Testis (tissue), 3 donors: ENCODE measurements around the gene CFAP47. TPM values are rescaled to one million over a fixed set of nuclear protein-coding genes. Genes with fewer than 3 reads are reported as not detected.

ENCODE experiments used
- DNase-seq: peaks from one replicate; pipeline ENCODE4 v3.0.0-alpha.2; 2019
- H3K27ac ChIP-seq, 2 donors: fragments of 200-600 bp; sonication (generic); one replicate each; pipeline ENCODE4 v1.5.1; 2019
- H3K27me3 ChIP-seq: fragments of 200-600 bp; sonication (generic); one replicate; pipeline ENCODE4 v1.5.1; 2019
- H3K36me3 ChIP-seq: fragments of 200-600 bp; sonication (generic); one replicate; pipeline ENCODE4 v1.5.1; 2017; ENCODE audit warnings: low read depth; ENCODE audit errors: missing control alignments
- H3K4me1 ChIP-seq: fragments of 200-600 bp; sonication (generic); one replicate; pipeline ENCODE4 v1.5.1; 2019
- H3K4me3 ChIP-seq, 2 donors: fragments of 200-600 bp; sonication (generic); one replicate each; pipeline ENCODE4 v1.5.1; 2017 to 2019
- H3K9me3 ChIP-seq: fragments of 200-600 bp; sonication (generic); one replicate; pipeline ENCODE4 v1.5.1; 2017
- POLR2A ChIP-seq: fragments of 450-650 bp; IDR thresholded peaks from one replicate; pipeline ENCODE4 v1.6.1; 2017; ENCODE audit warnings: antibody characterized with exemption, mild to moderate bottlenecking, moderate library complexity
- WGBS, 2 donors: methylation state at CpG; one replicate each; pipeline ENCODE4 v1.1.5; 2018; 5-methylcytosine and 5-hydroxymethylcytosine counted together
- intact Hi-C: fragments of 100-400 bp; cut with DNase I; formaldehyde crosslinking; loops from one replicate; pipeline ENCODE4 v1.15.1; 2023; ENCODE audit warnings: low total_unique reads
- polyA plus RNA-seq: library from polyadenylated mRNA; stranded (reverse); fragments of 350-450 nt; fragmentation: Illumina TruSeq; extraction: RNeasy Lipid Tissue Mini Kit (QIAGEN cat#74804); gene quantifications from one replicate; pipeline ENCODE4 v1.2.3, GENCODE V29; 2014; ENCODE audit warnings: low read depth, low replicate concordance; ENCODE audit not compliant: insufficient read depth
- total RNA-seq, 2 donors: library from RNA; depleted of rRNA; stranded (reverse); fragments of >200 nt; gene quantifications; one replicate each; pipeline ENCODE4 v1.2.3, GENCODE V29; 2016
- TF ChIP-seq, protein P1 (sequence below), 3 experiments: fragments of 450-650 bp in 2 of 3; fragments of 200-600 bp in 1 of 3; sonication (generic) in 1 of 3; IDR thresholded peaks; one replicate each; pipeline ENCODE4 v1.5.1; 2016 to 2019; ENCODE audit warnings: antibody characterized with exemption in 3 of 3, mild to moderate bottlenecking in 2 of 3, moderate library complexity in 1 of 3

The CFAP47 gene
- total and polyA plus RNA-seq, 3 donors from 2014 or later = 2.9 to 5.4 (median 3.2) TPM

DNA sequence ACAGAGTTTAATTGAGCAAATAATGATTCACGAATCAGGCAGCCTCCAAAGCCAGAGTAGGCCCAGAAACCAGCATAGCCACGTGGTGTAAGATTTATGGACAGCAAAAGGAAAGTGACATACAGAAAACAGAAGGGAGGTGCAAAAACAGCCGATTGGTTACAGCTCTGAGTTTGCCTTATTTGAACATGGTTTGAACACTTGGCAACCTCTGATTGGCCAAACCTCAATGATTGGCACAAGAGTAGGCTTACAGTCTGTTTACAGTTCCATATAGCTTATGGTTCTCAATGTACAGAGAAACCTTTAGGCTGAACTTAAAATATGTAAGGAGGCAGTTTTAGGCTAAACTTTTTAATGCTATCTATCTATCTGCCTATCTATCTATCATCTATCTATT, 394.8 kb downstream of the CFAP47 start:
- H3K9me3 ChIP-seq = no peaks in the 10 kb centered on the region
- no peaks in the 10 kb centered on the region for H3K27me3 ChIP-seq
- H3K36me3 ChIP-seq = no peaks in the 10 kb centered on the region
- no peak for DNase-seq
- intact Hi-C loops = no loop called here
- H3K4me3 ChIP-seq = no peak overlapping the region
- TF ChIP-seq POLR2A = no peak
- TF ChIP-seq, protein P1, sequence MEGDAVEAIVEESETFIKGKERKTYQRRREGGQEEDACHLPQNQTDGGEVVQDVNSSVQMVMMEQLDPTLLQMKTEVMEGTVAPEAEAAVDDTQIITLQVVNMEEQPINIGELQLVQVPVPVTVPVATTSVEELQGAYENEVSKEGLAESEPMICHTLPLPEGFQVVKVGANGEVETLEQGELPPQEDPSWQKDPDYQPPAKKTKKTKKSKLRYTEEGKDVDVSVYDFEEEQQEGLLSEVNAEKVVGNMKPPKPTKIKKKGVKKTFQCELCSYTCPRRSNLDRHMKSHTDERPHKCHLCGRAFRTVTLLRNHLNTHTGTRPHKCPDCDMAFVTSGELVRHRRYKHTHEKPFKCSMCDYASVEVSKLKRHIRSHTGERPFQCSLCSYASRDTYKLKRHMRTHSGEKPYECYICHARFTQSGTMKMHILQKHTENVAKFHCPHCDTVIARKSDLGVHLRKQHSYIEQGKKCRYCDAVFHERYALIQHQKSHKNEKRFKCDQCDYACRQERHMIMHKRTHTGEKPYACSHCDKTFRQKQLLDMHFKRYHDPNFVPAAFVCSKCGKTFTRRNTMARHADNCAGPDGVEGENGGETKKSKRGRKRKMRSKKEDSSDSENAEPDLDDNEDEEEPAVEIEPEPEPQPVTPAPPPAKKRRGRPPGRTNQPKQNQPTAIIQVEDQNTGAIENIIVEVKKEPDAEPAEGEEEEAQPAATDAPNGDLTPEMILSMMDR (IDR thresholded peaks at IDR 0.05) = no peak
- no peaks in the 10 kb centered on the region for H3K4me1 ChIP-seq
- H3K27ac ChIP-seq = no peak overlapping the region
- 64 to 80% methylated on average over 3 of the region's 3 CpGs for WGBS, 2 donors

DNA sequence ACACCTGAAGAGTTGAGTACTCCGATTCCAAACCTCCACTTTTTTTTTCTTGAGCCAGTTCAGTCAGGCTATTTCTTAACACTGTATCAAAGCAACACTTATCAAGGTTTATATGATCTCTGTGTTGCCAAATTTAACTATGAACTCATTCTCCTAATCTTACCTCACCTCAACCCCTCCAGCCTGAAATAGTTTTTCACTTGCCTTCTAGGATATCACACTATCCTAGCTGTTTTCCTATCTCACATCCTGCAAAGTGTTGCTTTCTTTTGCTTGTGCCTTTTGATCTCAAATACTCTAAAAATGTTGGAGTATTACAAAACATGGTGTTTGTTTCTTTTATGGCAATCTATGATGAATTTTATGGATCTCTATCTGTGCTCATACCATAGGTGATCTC, 415.0 kb downstream of the CFAP47 start:
- Histone ChIP-seq H3K4me3 (no peak overlapping the region), H3K36me3 (no peaks in the 10 kb centered on the region), H3K9me3 (no peaks in the 10 kb centered on the region), H3K27ac (no peak overlapping the region), H3K4me1 (no peaks in the 10 kb centered on the region), H3K27me3 (no peaks in the 10 kb centered on the region)
- DNase-seq = no peak
- intact Hi-C loops = no loop called here
- WGBS, 2 donors = 67 to 69% methylated on average over 1 of the region's 1 CpG
- no peak for TF ChIP-seq POLR2A
- TF ChIP-seq, protein P1 (IDR thresholded peaks at IDR 0.05) = no peak

DNA sequence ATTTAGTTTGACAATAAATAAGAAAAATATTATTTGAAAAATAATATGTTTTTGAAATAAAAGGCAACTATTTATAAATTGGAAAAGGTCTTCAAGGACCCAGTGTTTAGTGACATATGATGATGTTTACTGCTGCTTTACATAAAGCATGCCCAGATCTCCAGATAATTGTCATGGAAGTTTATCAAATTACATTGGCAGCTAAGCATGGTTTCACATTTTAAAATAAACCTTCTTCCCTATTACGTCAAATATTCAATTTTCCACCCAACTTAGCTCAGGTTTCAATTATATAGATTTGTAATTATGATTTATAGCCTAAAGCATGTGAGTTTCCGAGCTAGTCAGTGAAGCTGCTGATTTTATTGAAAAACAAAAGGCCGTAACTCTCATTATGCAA, 417.2 kb downstream of the CFAP47 start:
- H3K27me3 ChIP-seq = no peaks in the 10 kb centered on the region
- no peak overlapping the region for H3K4me3 ChIP-seq
- 77 to 79% methylated on average over 3 of the region's 3 CpGs for WGBS, 2 donors
- intact Hi-C loops = no loop called here
- TF ChIP-seq POLR2A = no peak
- TF ChIP-seq, protein P1 (IDR thresholded peaks at IDR 0.05) = no peak
- H3K4me1 ChIP-seq = no peaks in the 10 kb centered on the region
- no peak for DNase-seq
- no peaks in the 10 kb centered on the region for H3K9me3 ChIP-seq
- no peak overlapping the region for H3K27ac ChIP-seq
- no peaks in the 10 kb centered on the region for H3K36me3 ChIP-seq

DNA sequence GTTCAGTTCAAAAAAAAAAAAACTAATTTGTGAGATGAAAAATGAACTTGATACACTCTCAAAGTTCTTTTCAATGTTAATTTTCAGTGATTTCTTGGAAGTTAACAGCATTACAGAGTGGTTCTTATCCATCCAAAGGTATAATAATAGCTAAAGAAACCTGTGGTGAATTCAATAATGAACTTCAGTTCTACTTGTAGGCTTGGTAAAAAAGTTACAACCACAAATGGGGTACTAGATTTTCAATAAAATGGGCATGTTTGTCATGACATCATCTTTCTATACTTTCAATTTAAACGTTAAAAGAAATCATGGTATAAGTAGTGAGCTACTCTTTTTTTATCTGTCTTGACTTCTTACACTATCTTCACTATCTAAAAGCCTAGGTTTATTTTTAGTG, 424.8 kb downstream of the CFAP47 start:
- WGBS, 2 donors = 58 to 69% methylated on average over 1 of the region's 1 CpG
- Histone ChIP-seq H3K36me3 (no peaks in the 10 kb centered on the region), H3K4me3 (no peak overlapping the region), H3K27me3 (no peaks in the 10 kb centered on the region), H3K4me1 (no peaks in the 10 kb centered on the region), H3K9me3 (no peaks in the 10 kb centered on the region), H3K27ac (no peak overlapping the region)
- intact Hi-C loops = no loop called here
- TF ChIP-seq, protein P1 (IDR thresholded peaks at IDR 0.05) = no peak
- no peak for TF ChIP-seq POLR2A
- no peak for DNase-seq

DNA sequence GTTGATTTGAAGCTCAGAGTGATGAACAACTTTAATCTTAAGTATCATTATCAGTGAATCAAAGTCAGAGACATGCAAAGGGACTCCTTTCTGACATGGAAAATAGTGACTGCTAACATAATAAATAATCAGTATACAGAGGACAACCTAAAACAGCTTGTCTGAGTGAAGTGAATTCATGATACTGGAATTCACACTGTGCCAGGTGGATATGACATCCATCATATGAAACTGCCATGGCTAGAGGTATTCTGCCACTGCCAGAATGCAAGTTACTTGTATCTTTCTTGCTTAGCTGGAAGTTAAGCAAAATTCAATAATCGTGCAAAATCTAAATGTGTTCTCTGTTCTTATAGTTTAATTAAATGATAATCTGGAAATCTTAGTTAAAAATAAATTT, 429.0 kb downstream of the CFAP47 start:
- intact Hi-C loops = no loop called here
- no peaks in the 10 kb centered on the region for H3K9me3 ChIP-seq
- H3K27ac ChIP-seq = no peak overlapping the region
- no peak for DNase-seq
- H3K36me3 ChIP-seq = no peaks in the 10 kb centered on the region
- H3K27me3 ChIP-seq = no peaks in the 10 kb centered on the region
- no peaks in the 10 kb centered on the region for H3K4me1 ChIP-seq
- TF ChIP-seq, protein P1 (IDR thresholded peaks at IDR 0.05) = no peak
- no peak for TF ChIP-seq POLR2A
- H3K4me3 ChIP-seq = no peak overlapping the region
- WGBS, 2 donors = 92 to 94% methylated on average over 1 of the region's 1 CpG
